OCI-M2 (cell line): ENCODE data around the gene TRABD2B.

Experiments
- DNase-seq: peaks from one replicate; lab custom pipeline; 2025; ENCODE audit not compliant: unreplicated experiment; lab: John Stamatoyannopoulos, UW

Gene TRABD2B

GRCh38 chr1:47993881-47994625 is 3.1 kb downstream of the TRABD2B start:
- no peak for DNase-seq

GRCh38 chr1:47993416-47993740 is 3.8 kb downstream of the TRABD2B start:
- no peak for DNase-seq

GRCh38 chr1:47992720-47993415 is 4.3 kb downstream of the TRABD2B start:
- no peak for DNase-seq

- no peak for DNase-seq
Measured at GRCh38 chr1:47991673-47992072, 5.5 kb downstream of the TRABD2B start.

- no peak for DNase-seq
Measured at GRCh38 chr1:47991187-47991586, 6.0 kb downstream of the TRABD2B start.

- no peak for DNase-seq
Measured at GRCh38 chr1:47990286-47990685, 6.9 kb downstream of the TRABD2B start.

GRCh38 chr1:47987601-47988000 is 9.6 kb downstream of the TRABD2B start:
- DNase-seq = no peak

- no peak for DNase-seq
Measured at GRCh38 chr1:47986761-47987200, 10.4 kb downstream of the TRABD2B start.

GRCh38 chr1:47985018-47985417 is 12.2 kb downstream of the TRABD2B start:
- no peak for DNase-seq

- no peak for DNase-seq
Measured at GRCh38 chr1:47984175-47984789, 12.9 kb downstream of the TRABD2B start.

- DNase-seq = no peak
Measured at GRCh38 chr1:47983691-47984090, 13.5 kb downstream of the TRABD2B start.

- no peak for DNase-seq
Measured at GRCh38 chr1:47981667-47982350, 15.4 kb downstream of the TRABD2B start.

- DNase-seq = no peak
Measured at GRCh38 chr1:47980501-47980900, 16.7 kb downstream of the TRABD2B start.

- no peak for DNase-seq
Measured at GRCh38 chr1:47979724-47980123, 17.5 kb downstream of the TRABD2B start.

- no peak for DNase-seq
Measured at GRCh38 chr1:47978486-47978885, 18.7 kb downstream of the TRABD2B start.

- DNase-seq = no peak
Measured at GRCh38 chr1:47976728-47977127, 20.5 kb downstream of the TRABD2B start.

- no peak for DNase-seq
Measured at GRCh38 chr1:47976267-47976666, 20.9 kb downstream of the TRABD2B start.

- no peak for DNase-seq
Measured at GRCh38 chr1:47975302-47975921, 21.8 kb downstream of the TRABD2B start.

GRCh38 chr1:47972864-47973432 is 24.2 kb downstream of the TRABD2B start:
- no peak for DNase-seq

- no peak for DNase-seq
Measured at GRCh38 chr1:47971385-47972160, 25.6 kb downstream of the TRABD2B start.
